ENCODE data around the gene LRRC73. TPM values are rescaled to one million over a fixed set of nuclear protein-coding genes. Genes with fewer than 3 reads are reported as not detected.
A peak's percentile ranks its signal among the peaks of the same experiment; 100 is the strongest.

Gene LRRC73
- total and polyA plus RNA-seq, 8 donors: 0.38 to 1.5 (median 0.82) TPM

- DNase-seq (peak; percentile 62 to 86 (median 74)), ATAC-seq (peak; percentile 44 to 77 (median 68)), FAIRE-seq (no peak)
- Histone ChIP-seq H3K4me1 (peaks cover 0 to 4% (median 0%) of the 10 kb centered on the region in 3 donors), H3K36me3 (peaks cover 0 to 20% (median 7%) of the 10 kb centered on the region in 3 donors), H3K27ac (no peak overlapping the region), H3K9me3 (no peaks in the 10 kb centered on the region), H3K4me3 (no peak overlapping the region), H3K27me3 (no peaks in the 10 kb centered on the region)
- peak; percentile 93 to 98 (median 98) for TF ChIP-seq CTCF (IDR thresholded peaks at IDR 0.05)
- 26 to 27% methylated on average over 14 of the region's 14 CpGs for WGBS, 2 donors
- intact Hi-C loops (cut with DNase I): loop anchor here in 2 of 3 donors (5.0 to 10.0 kb wide), 2 partner anchors 52 to 55 kb away; partner anchors contain the start of gene DLK2 (in 1 of the 2)
Observed at GRCh38 chr6:43506667-43507471, 3.3 kb downstream of the LRRC73 start.

GRCh38 chr6:43506171-43506570 lies 4.0 kb downstream of the LRRC73 start:
- Histone ChIP-seq H3K36me3 (peaks cover 0 to 13% (median 7%) of the 10 kb centered on the region in 3 donors), H3K27me3 (no peaks in the 10 kb centered on the region), H3K4me3 (no peak overlapping the region), H3K27ac (no peak overlapping the region), H3K9me3 (no peaks in the 10 kb centered on the region), H3K4me1 (peaks cover 0 to 4% (median 0%) of the 10 kb centered on the region in 3 donors)
- 74 to 82% methylated on average over 3 of the region's 3 CpGs for WGBS, 2 donors
- no peak for ATAC-seq
- intact Hi-C loops (cut with DNase I): loop anchor here in 2 of 3 donors (5.0 to 10.0 kb wide), 2 partner anchors 51 to 54 kb away; partner anchors contain the start of gene DLK2 (in 1 of the 2)
- no peak for TF ChIP-seq CTCF (IDR thresholded peaks at IDR 0.05)
- FAIRE-seq: no peak
- no peak for DNase-seq

GRCh38 chr6:43505718-43506117 lies 4.4 kb downstream of the LRRC73 start:
- no peak overlapping the region for H3K4me3 ChIP-seq
- no peak for DNase-seq
- no peak for TF ChIP-seq CTCF (IDR thresholded peaks at IDR 0.05)
- H3K36me3 ChIP-seq: peaks cover 0 to 13% (median 7%) of the 10 kb centered on the region in 3 donors
- ATAC-seq: no peak
- peaks cover 0 to 4% (median 0%) of the 10 kb centered on the region in 3 donors for H3K4me1 ChIP-seq
- WGBS, 2 donors: 73 to 78% methylated on average over 5 to 6 of the region's 6 CpGs
- no peaks in the 10 kb centered on the region for H3K27me3 ChIP-seq
- intact Hi-C loops (cut with DNase I): loop anchor here in 2 of 3 donors (5.0 to 10.0 kb wide), 2 partner anchors 51 to 53 kb away; partner anchors contain the start of gene DLK2 (in 1 of the 2)
- no peaks in the 10 kb centered on the region for H3K9me3 ChIP-seq
- FAIRE-seq: no peak
- H3K27ac ChIP-seq: no peak overlapping the region

GRCh38 chr6:43504756-43505593 lies 5.2 kb downstream of the LRRC73 start:
- TF ChIP-seq CTCF (IDR thresholded peaks at IDR 0.05): no peak
- Histone ChIP-seq H3K27me3 (no peaks in the 10 kb centered on the region), H3K4me1 (no peaks in the 10 kb centered on the region), H3K27ac (no peak overlapping the region), H3K9me3 (no peaks in the 10 kb centered on the region), H3K4me3 (no peak overlapping the region), H3K36me3 (peaks cover 0 to 20% (median 11%) of the 10 kb centered on the region in 3 donors)
- FAIRE-seq (no peak), DNase-seq (no peak), ATAC-seq (no peak)
- 90 to 94% methylated on average over 23 to 26 of the region's 26 CpGs for WGBS, 2 donors
- intact Hi-C loops (cut with DNase I): loop anchor here in 2 of 3 donors (5.0 to 10.0 kb wide), 3 partner anchors 50 to 248 kb away; partner anchors contain the start of gene DLK2 (in 1 of the 2)
